C4-2B (cell line): ENCODE measurements around the gene ENTPD6.

ENCODE experiments used
- H3K27ac ChIP-seq: fragments of 450-650 bp; 2 replicates; pipeline ENCODE4 v1.5.1; 2017
- CTCF ChIP-seq: fragments of 450-650 bp; conservative IDR thresholded peaks from 2 replicates; pipeline ENCODE4 v1.5.1; 2017; ENCODE audit warnings: mild to moderate bottlenecking
- ZFX ChIP-seq: fragments of 450-650 bp; IDR thresholded peaks from 2 replicates; pipeline ENCODE4 v1.6.1; 2017

ENTPD6 gene

GRCh38 chr20:25253606-25254275 is 58.2 kb downstream of the ENTPD6 start:
- TF ChIP-seq ZFX (no peak), CTCF (no peak)
- no peak overlapping the region for H3K27ac ChIP-seq

GRCh38 chr20:25254571-25254970 is 59.1 kb downstream of the ENTPD6 start:
- H3K27ac ChIP-seq, result no peak overlapping the region
- TF ChIP-seq CTCF, result no peak
- no peak for TF ChIP-seq ZFX

GRCh38 chr20:25254986-25255680 is 59.6 kb downstream of the ENTPD6 start:
- TF ChIP-seq CTCF, result peak; percentile 51
- TF ChIP-seq ZFX, result no peak
- H3K27ac ChIP-seq, result peak overlapping the region; percentile 55

GRCh38 chr20:25256226-25256859 is 60.8 kb downstream of the ENTPD6 start:
- TF ChIP-seq ZFX, result no peak
- no peak for TF ChIP-seq CTCF

GRCh38 chr20:25257130-25257529 is 61.6 kb downstream of the ENTPD6 start:
- TF ChIP-seq ZFX, result no peak
- TF ChIP-seq CTCF, result no peak
- H3K27ac ChIP-seq, result peak overlapping the region; percentile 13; the same call in 1 of the 2 replicates

More at GRCh38 chr20:25256226-25256859, 60.8 kb downstream of the ENTPD6 start:
- peak overlapping the region; percentile 13; the same call in 1 of the 2 replicates for H3K27ac ChIP-seq

GRCh38 chr20:25257756-25258475 is 62.4 kb downstream of the ENTPD6 start:
- H3K27ac ChIP-seq, result no peak overlapping the region
- TF ChIP-seq CTCF (no peak), ZFX (no peak)

GRCh38 chr20:25258476-25258805 is 62.9 kb downstream of the ENTPD6 start:
- H3K27ac ChIP-seq, result no peak overlapping the region
- no peak for TF ChIP-seq CTCF
- TF ChIP-seq ZFX, result no peak
